ENCODE results near the gene ERN1. TPM values are rescaled to one million over a fixed set of nuclear protein-coding genes. Genes with fewer than 3 reads are reported as not detected.

Gene ERN1
- total RNA-seq, 1 experiment from 2014 or later = 79.5 TPM

- ChIA-PET POLR2A (interaction anchor here (1.2 to 2.3 kb wide), 3 partner anchors 24 to 386 kb away, joined by 3 to 11 read pairs (median 10); partner anchors contain the start of genes CEP95 and DDX5), CTCF (interaction anchor here (0.6 to 2.0 kb wide), 5 partner anchors 12 to 94 kb away, joined by 3 to 9 read pairs (median 5); no protein-coding TSS in a partner anchor)
- Mint-ChIP-seq H3K4me3 (ENCODE audit: unreplicated experiment) (no peak overlapping the region), H3K4me1 (ENCODE audit: insufficient read depth, unreplicated experiment) (peaks cover 35% of the 10 kb centered on the region), H3K9me3 (ENCODE audit: unreplicated experiment) (no peaks in the 10 kb centered on the region), H3K27ac (ENCODE audit: low read depth, unreplicated experiment) (no peak overlapping the region), H3K27me3 (ENCODE audit: insufficient read depth, unreplicated experiment) (no peaks in the 10 kb centered on the region), H3K36me3 (ENCODE audit: insufficient read depth, unreplicated experiment) (peaks cover 30% of the 10 kb centered on the region)
- BruUV-seq (replicated peaks) = no TSS peak
- no peak for TF ChIP-seq CTCF (IDR thresholded peaks at IDR 0.05; ENCODE audit: unreplicated experiment)
- intact Hi-C loops (cut with micrococcal nuclease) = no loop called here
- DNase-seq (ENCODE audit: unreplicated experiment) = no peak
Measured at GRCh38 chr17:64120159-64120810, 9.7 kb downstream of the ERN1 start.

- no TSS peak for BruUV-seq (replicated peaks)
- Mint-ChIP-seq H3K27me3 (ENCODE audit: insufficient read depth, unreplicated experiment) (no peaks in the 10 kb centered on the region), H3K9me3 (ENCODE audit: unreplicated experiment) (no peaks in the 10 kb centered on the region), H3K4me1 (ENCODE audit: insufficient read depth, unreplicated experiment) (peaks cover 44% of the 10 kb centered on the region), H3K4me3 (ENCODE audit: unreplicated experiment) (no peak overlapping the region), H3K36me3 (ENCODE audit: insufficient read depth, unreplicated experiment) (peaks cover 30% of the 10 kb centered on the region), H3K27ac (ENCODE audit: low read depth, unreplicated experiment) (no peak overlapping the region)
- DNase-seq (ENCODE audit: unreplicated experiment) = peak; percentile 76
- TF ChIP-seq CTCF (IDR thresholded peaks at IDR 0.05; ENCODE audit: unreplicated experiment) = no peak
- ChIA-PET CTCF (interaction anchor here (0.7 to 2.0 kb wide), 6 partner anchors 14 to 199 kb away, joined by 3 to 9 read pairs (median 4); no protein-coding TSS in a partner anchor), POLR2A (interaction anchor here (0.7 to 2.3 kb wide), 17 partner anchors 8 to 388 kb away, joined by 3 to 37 read pairs (median 4); partner anchors contain the start of genes CEP95, DDX5 and ERN1)
- intact Hi-C loops (cut with micrococcal nuclease) = loop anchor here (1.0 kb wide), 1 partner anchor 36 kb away; no protein-coding TSS in a partner anchor
Measured at GRCh38 chr17:64117981-64118979, 11.7 kb downstream of the ERN1 start.

- no peak for TF ChIP-seq CTCF (IDR thresholded peaks at IDR 0.05; ENCODE audit: unreplicated experiment)
- Mint-ChIP-seq H3K4me3 (ENCODE audit: unreplicated experiment) (peak overlapping the region; percentile 67), H3K27me3 (ENCODE audit: insufficient read depth, unreplicated experiment) (no peaks in the 10 kb centered on the region), H3K4me1 (ENCODE audit: insufficient read depth, unreplicated experiment) (peaks cover 48% of the 10 kb centered on the region), H3K36me3 (ENCODE audit: insufficient read depth, unreplicated experiment) (peaks cover 36% of the 10 kb centered on the region), H3K9me3 (ENCODE audit: unreplicated experiment) (no peaks in the 10 kb centered on the region), H3K27ac (ENCODE audit: low read depth, unreplicated experiment) (peak overlapping the region; percentile 97)
- POLR2A ChIA-PET = interaction anchor here (0.6 to 8.9 kb wide), 13 partner anchors 10 to 391 kb away, joined by 3 to 111 read pairs (median 17); partner anchors contain the start of genes CEP95, DDX5 and ERN1
- BruUV-seq (replicated peaks) = no TSS peak
- peak; percentile 84 for DNase-seq (ENCODE audit: unreplicated experiment)
- CTCF ChIA-PET = interaction anchor here (1.0 to 1.9 kb wide), 4 partner anchors 10 to 40 kb away, joined by 3 to 8 read pairs (median 4); no protein-coding TSS in a partner anchor
- intact Hi-C loops (cut with micrococcal nuclease) = no loop called here
Measured at GRCh38 chr17:64115822-64116534, 14.0 kb downstream of the ERN1 start.
